ENCODE measurements around the gene CACNA1C. TPM values are rescaled to one million over a fixed set of nuclear protein-coding genes. Genes with fewer than 3 reads are reported as not detected.

The CACNA1C gene
- total RNA-seq, 1 experiment from 2014 or later, result 1.1 TPM

GRCh38 chr12:2501464-2502191, 448.8 kb downstream of the CACNA1C start:
- Histone ChIP-seq H3K23ac (ENCODE audit: insufficient read length, low read depth, low read length) (no peak overlapping the region), H4K91ac (ENCODE audit: insufficient read length, low read depth, low read length) (no peak overlapping the region), H3T11ph (ENCODE audit: low read length) (no peak overlapping the region), H2BK20ac (ENCODE audit: low read depth, low read length, poor library complexity, severe bottlenecking) (no peak overlapping the region), H4K8ac (replicated peaks; ENCODE audit: insufficient read length, low read depth, low read length) (no peak overlapping the region), H3K79me2 (ENCODE audit: insufficient read depth, low read length) (no peaks in the 10 kb centered on the region), H3K4ac (ENCODE audit: low read depth, low read length) (no peak overlapping the region), H4K5ac (ENCODE audit: insufficient read length, low read depth, low read length) (no peak overlapping the region), H3K27me3 (ENCODE audit: insufficient read depth, low read length) (no peaks in the 10 kb centered on the region), H2AK5ac (ENCODE audit: insufficient read length, low read length) (no peak overlapping the region), H2BK5ac (ENCODE audit: insufficient read length, low read length) (no peak overlapping the region), H3K9ac (ENCODE audit: extremely low read depth, insufficient read length, low read length) (no peak overlapping the region), H3K27ac (ENCODE audit: insufficient read length, low read depth, low read length) (no peak overlapping the region), H2BK120ac (ENCODE audit: low read depth, low read length, poor library complexity, severe bottlenecking) (no peak overlapping the region), H2BK15ac (ENCODE audit: low read depth, low read length) (no peak overlapping the region), H3K18ac (ENCODE audit: insufficient read length, low read depth, low read length) (no peak overlapping the region), H3K23me2 (ENCODE audit: insufficient read length, low read depth, low read length, poor library complexity, severe bottlenecking) (no peaks in the 10 kb centered on the region), H3K4me2 (ENCODE audit: insufficient read depth, insufficient read length, low read length) (no peak overlapping the region), H2AFZ (ENCODE audit: low read length) (no peak overlapping the region), H2BK12ac (ENCODE audit: insufficient read length, low read depth, low read length) (no peak overlapping the region), H3K79me1 (ENCODE audit: insufficient read depth, low read depth, low read length, poor library complexity, severe bottlenecking) (no peaks in the 10 kb centered on the region), H3K56ac (ENCODE audit: insufficient read length, low read depth, low read length) (no peak overlapping the region), H3K9me3 (ENCODE audit: control insufficient read depth, low read depth, low read length) (no peaks in the 10 kb centered on the region), H3K14ac (ENCODE audit: insufficient read depth, low read length) (no peak overlapping the region; the same call in 1 of the 2 replicates), H3K4me1 (ENCODE audit: insufficient read depth, low read length) (no peaks in the 10 kb centered on the region), H4K20me1 (ENCODE audit: control insufficient read depth, insufficient read depth, insufficient read length) (no peaks in the 10 kb centered on the region)
- no peaks in the 10 kb centered on the region for H3K36me3 Mint-ChIP-seq (ENCODE audit: insufficient read depth in 1 of 3, low read depth in 3 of 3)
- H3K4me1 Mint-ChIP-seq, result peaks cover 0 to 3% of the 10 kb centered on the region in 2 experiments; a peak in 1 of 4 replicates
- no peak for DNase-seq
- WGBS (ENCODE audit: extremely low coverage, insufficient read length, low lambda C conversion rate), result no CpG with 5 or more reads among the region's 14 CpGs
- no peaks in the 10 kb centered on the region; the same call in 1 of the 2 replicates for H3K27me3 Mint-ChIP-seq (ENCODE audit: low read depth)
- H3K27ac Mint-ChIP-seq, result peak overlapping the region in 1 of 3 experiments; percentile 84; a peak in 1 of 7 replicates
- no peaks in the 10 kb centered on the region for H3K9me3 Mint-ChIP-seq
- no peak overlapping the region for H3K4me3 Mint-ChIP-seq
- no peak for TF ChIP-seq CTCF (conservative IDR thresholded peaks at IDR 0.05)

Data from H9 (cell line).